K562 (cell line): ENCODE measurements around the gene SERPINF2. TPM values are rescaled to one million over a fixed set of nuclear protein-coding genes. Genes with fewer than 3 reads are reported as not detected.

Experiments
- ATAC-seq: fragments of 200-7000 bp; cut with Tn5 transposase; 3 replicates; pipeline ENCODE4 v1.9.1; 2020; ENCODE audit warnings: moderate library complexity
- BruUV-seq: library from RNA; stranded (reverse); fragments of 400-500 nt; replicated peaks from 2 replicates; lab custom pipeline; 2021; lab: Mats Ljungman, UMichigan
- CTCF ChIA-PET: fragments of 300-600 bp; formaldehyde crosslinking; extraction: SDS; loops from one replicate; lab custom pipeline; 2021; ENCODE audit warnings: low intra/inter-chr PET ratio; lab: Yijun Ruan, JAX
- POLR2A ChIA-PET: fragments of 300-600, 350-650 bp; sonication (Branson Sonifier 250); formaldehyde crosslinking; extraction: SDS; loops from one replicate; lab custom pipeline; 2021; ENCODE audit warnings: antibody characterized with exemption, inconsistent platforms; lab: Yijun Ruan, JAX
- DNase-seq, 4 experiments: peaks; one replicate each; pipeline versions ENCODE4 v3.0.0 to v3.0.0-alpha.2; 2011 to 2018; ENCODE audit warnings: low spot score in 3 of 4, mixed read lengths in 3 of 4; ENCODE audit errors: extremely low read depth in 1 of 4
- FAIRE-seq: peaks from 2 replicates; lab custom pipeline; 2011; peaks lifted over from hg19 to GRCh38; lab: Jason Lieb, UNC
- H2AFZ ChIP-seq: 2 replicates; pipeline ENCODE4 v1.6.0; 2011; ENCODE audit warnings: low read depth, low read length, control low read depth, inconsistent platforms
- H3K27ac ChIP-seq: fragments of 200-600 bp; 3 replicates; pipeline ENCODE4 v1.8.0; 2011; ENCODE audit warnings: low read depth, mild to moderate bottlenecking, control low read depth, inconsistent platforms, low read length, moderate library complexity, mixed read lengths; ENCODE audit errors: extremely low read depth
- H3K27me3 ChIP-seq, 2 experiments: fragments of 300-600 bp in 1 of 2; 2 replicates in 1 of 2; 3 replicates in 1 of 2; pipeline versions ENCODE4 v1.6.0 to v1.8.0; 2011; ENCODE audit warnings: inconsistent platforms in 2 of 2, low read length in 2 of 2, mild to moderate bottlenecking in 1 of 2, mixed read lengths in 1 of 2, moderate library complexity in 1 of 2; ENCODE audit not compliant: control insufficient read depth in 2 of 2, insufficient read depth in 2 of 2
- H3K36me3 ChIP-seq: fragments of 300-600 bp; 3 replicates; pipeline ENCODE4 v1.8.0; 2011; ENCODE audit warnings: mild to moderate bottlenecking, low read length, inconsistent platforms; ENCODE audit not compliant: control insufficient read depth, insufficient read depth
- H3K4me1 ChIP-seq, 2 experiments: fragments of 200-600 bp in 1 of 2; replicated peaks in 1 of 2; 2 replicates in 1 of 2; 3 replicates in 1 of 2; pipeline versions ENCODE4 v1.5.1 to v1.8.0; 2011; ENCODE audit warnings: inconsistent platforms in 2 of 2, low read length in 2 of 2, mild to moderate bottlenecking in 1 of 2, mixed read lengths in 1 of 2, moderate library complexity in 1 of 2; ENCODE audit not compliant: control insufficient read depth in 2 of 2, insufficient read depth in 2 of 2
- H3K4me2 ChIP-seq: 2 replicates; pipeline ENCODE4 v1.6.1; 2011; ENCODE audit warnings: low read length, control low read depth, inconsistent platforms, mixed read lengths; ENCODE audit not compliant: insufficient read depth
- H3K4me3 ChIP-seq: fragments of 200-600 bp; sonication (generic), shearing (Covaris generic); 2 replicates; pipeline ENCODE4 v1.5.1; 2016; ENCODE audit warnings: control low read depth, inconsistent platforms
- H3K79me2 ChIP-seq: fragments of 200-600 bp; 3 replicates; pipeline ENCODE4 v1.8.0; 2011; ENCODE audit warnings: low read length, inconsistent platforms; ENCODE audit not compliant: control insufficient read depth, insufficient read depth
- H3K9ac ChIP-seq, 2 experiments: 2 replicates each; pipeline versions ENCODE4 v1.6.0 to v1.6.1; 2011; ENCODE audit warnings: low read depth in 2 of 2, low read length in 2 of 2, control low read depth in 1 of 2, inconsistent platforms in 1 of 2, mild to moderate bottlenecking in 1 of 2, mixed read lengths in 1 of 2; ENCODE audit not compliant: insufficient read depth in 1 of 2
- H3K9me1 ChIP-seq: one replicate; pipeline ENCODE4 v1.6.0; 2011; ENCODE audit warnings: inconsistent platforms, mild to moderate bottlenecking, low read length, moderate library complexity; ENCODE audit not compliant: control insufficient read depth, insufficient read depth
- H3K9me3 ChIP-seq: replicated peaks from 2 replicates; pipeline ENCODE4 v1.5.1; 2011; ENCODE audit warnings: low read depth, low read length, inconsistent platforms; ENCODE audit not compliant: control insufficient read depth, insufficient read depth
- H4K20me1 ChIP-seq: replicated peaks from 2 replicates; pipeline ENCODE4 v1.6.1; 2011; ENCODE audit warnings: low read length, inconsistent platforms, mixed read lengths; ENCODE audit not compliant: control insufficient read depth, insufficient read depth
- CBX8 ChIP-seq: fragments of 200-600 bp; sonication (generic); IDR thresholded peaks from 2 replicates; pipeline ENCODE4 v1.6.1; 2012; ENCODE audit warnings: borderline replicate concordance, mixed run types, low read depth, mild to moderate bottlenecking, moderate library complexity, mixed read lengths, low read length, control low read depth, inconsistent platforms; ENCODE audit not compliant: poor library complexity, severe bottlenecking; ENCODE audit errors: extremely low read depth
- FOSL1 ChIP-seq: fragments of 200-800 bp; sonication (Bioruptor generic); conservative IDR thresholded peaks from 2 replicates; pipeline ENCODE4 v1.6.1; 2016; ENCODE audit warnings: missing genetic modification characterization, missing compliant biosample characterization
- HMGN3 ChIP-seq: IDR thresholded peaks from 2 replicates; pipeline ENCODE4 v1.6.1; 2011; ENCODE audit warnings: borderline replicate concordance, low read depth, mild to moderate bottlenecking, mixed read lengths, low read length; ENCODE audit not compliant: insufficient read length; ENCODE audit errors: extremely low read depth
- MAZ ChIP-seq, 2 experiments: fragments of 450-650 bp in 1 of 2; sonication (generic) in 1 of 2; formaldehyde crosslinking; IDR thresholded peaks in 1 of 2; conservative IDR thresholded peaks in 1 of 2; 2 replicates each; pipeline versions ENCODE4 v1.4.0 to v1.5.0; 2020; ENCODE audit warnings: mild to moderate bottlenecking in 1 of 2, missing genetic modification reagents in 1 of 2
- MTA3 ChIP-seq: fragments of 450-650 bp; formaldehyde crosslinking; IDR thresholded peaks from 2 replicates; pipeline ENCODE4 v1.6.1; 2017; ENCODE audit warnings: mild to moderate bottlenecking, borderline replicate concordance
- NCOR1 ChIP-seq: fragments of 450-650 bp; IDR thresholded peaks from 2 replicates; pipeline ENCODE4 v1.6.1; 2016; ENCODE audit warnings: mild to moderate bottlenecking, moderate library complexity
- NFYB ChIP-seq: IDR thresholded peaks from 2 replicates; pipeline ENCODE4 v1.6.1; 2011; ENCODE audit warnings: mild to moderate bottlenecking, moderate library complexity; ENCODE audit not compliant: insufficient read length; ENCODE audit errors: extremely low read depth
- NKRF ChIP-seq: fragments of 450-650 bp; IDR thresholded peaks from 2 replicates; pipeline ENCODE4 v1.6.1; 2016; ENCODE audit warnings: borderline replicate concordance
- RAD21 ChIP-seq, 2 experiments: fragments of 250-450 bp in 1 of 2; fragments of 450-650 bp in 1 of 2; sonication (Bioruptor Pico) in 1 of 2; formaldehyde crosslinking in 1 of 2; IDR thresholded peaks in 1 of 2; conservative IDR thresholded peaks in 1 of 2; 2 replicates each; pipeline versions ENCODE4 v1.4.0 to v1.8.0; 2020 to 2022; ENCODE audit warnings: mild to moderate bottlenecking in 2 of 2, moderate library complexity in 1 of 2
- RFX1 ChIP-seq: fragments of 450-650 bp; IDR thresholded peaks from 2 replicates; pipeline ENCODE4 v1.6.1; 2016; ENCODE audit warnings: mild to moderate bottlenecking, moderate library complexity
- SAFB2 ChIP-seq: fragments of 200-400 bp; formaldehyde crosslinking; IDR thresholded peaks from 2 replicates; pipeline ENCODE4 v1.6.1; 2018; ENCODE audit warnings: borderline replicate concordance, low read length, low read depth, moderate library complexity; ENCODE audit not compliant: severe bottlenecking
- TEAD2 ChIP-seq: fragments of 450-650 bp; IDR thresholded peaks from 2 replicates; pipeline ENCODE4 v1.6.1; 2016; ENCODE audit warnings: missing genetic modification characterization, control low read depth, missing compliant biosample characterization
- WGBS: fragments of 100-300 bp; shearing (Covaris generic); methylation state at CpG from one replicate; pipeline ENCODE4 v1.1.6; 2016; ENCODE audit warnings: low coverage, mixed read lengths; ENCODE audit not compliant: insufficient coverage; ENCODE audit errors: missing lambda C conversion rate; 5-methylcytosine and 5-hydroxymethylcytosine counted together
- in situ Hi-C: fragments of 300-500 bp; cut with MboI; formaldehyde crosslinking; loops from 4 replicates; pipeline ENCODE4 v1.15.0; 2018; ENCODE audit warnings: inconsistent platforms, mixed read lengths
- intact Hi-C: fragments of 100-400 bp; cut with micrococcal nuclease; formaldehyde crosslinking; loops from 2 replicates; pipeline ENCODE4 v1.14.2; 2022
- polyA plus RNA-seq, 8 experiments: library from polyadenylated mRNA; depleted of rRNA in 4 of 8; stranded (reverse) in 5 of 8; unstranded in 3 of 8; fragments of >200 nt; fragmentation: Nextera tagmentation in 2 of 8; fragmentation: Illumina TruSeq in 1 of 8; extraction: Ambion mirVana in 2 of 8; extraction: Trizol in 1 of 8; gene quantifications; 2 replicates each; pipeline versions ENCODE4 v1.2.1 to v1.2.3, GENCODE V29; 2011 to 2014; ENCODE audit warnings: inconsistent platforms in 1 of 8, missing spikeins in 1 of 8
- total RNA-seq, 7 experiments: library from RNA; depleted of rRNA in 6 of 7; stranded (reverse); fragments of >200 nt in 6 of 7; fragmentation: Illumina TruSeq in 2 of 7; extraction: Trizol in 2 of 7; gene quantifications; 2 replicates each; pipeline versions ENCODE4 v1.2.1 to v1.2.3, GENCODE V29; 2011 to 2021; ENCODE audit warnings: low replicate concordance in 1 of 7

SERPINF2 gene
- total and polyA plus RNA-seq, 9 of the 15 experiments (the other 6 are each of a cell fraction or from before 2014, with no cell fraction given): 0.22 TPM; not detected in 8

- H4K20me1 ChIP-seq: 0 out of 2 replicates have a peak, but pooled peaks cover 3% of the 10 kb centered on the region
- peak overlapping the region; percentile 89 for H3K4me2 ChIP-seq
- H3K4me3 ChIP-seq: peak overlapping the region; percentile 85
- peak overlapping the region; percentile 53; the same call in 1 of the 2 replicates for H2AFZ ChIP-seq
- 3% methylated on average over 8 of the region's 32 CpGs for WGBS
- ChIA-PET CTCF (no interaction called here), POLR2A (interaction anchor here (0.6 to 3.8 kb wide), 9 partner anchors 10 to 1826 kb away, joined by 3 to 25 read pairs (median 3); partner anchors contain the start of genes PRPF8 and RILP)
- BruUV-seq: no TSS peak
- H3K9me3 ChIP-seq: no peaks in the 10 kb centered on the region
- peak overlapping the region; percentile 88 for H3K27ac ChIP-seq
- peak; percentile 61 to 93 (median 73) for DNase-seq
- H3K79me2 ChIP-seq: peaks cover 44% of the 10 kb centered on the region
- peak overlapping the region; percentile 70 to 90 for H3K9ac ChIP-seq
- H3K27me3 ChIP-seq: no peaks in the 10 kb centered on the region
- in situ Hi-C loops: loop anchor here (5.0 to 10.0 kb wide), 2 partner anchors 43 to 320 kb away; partner anchors contain the start of gene DPH1
- no peaks in the 10 kb centered on the region for H3K9me1 ChIP-seq
- intact Hi-C loops: loop anchor here (5.0 kb wide), 3 partner anchors 33 to 317 kb away; partner anchors contain the start of genes DPH1, PRPF8 and SERPINF1
- ATAC-seq: peak; percentile 71
- FAIRE-seq: peak; percentile 79
- H3K36me3 ChIP-seq: peaks cover 25% of the 10 kb centered on the region; the same call in 2 of the 3 replicates
- H3K4me1 ChIP-seq: peaks cover 44 to 60% of the 10 kb centered on the region in 2 experiments
- TF ChIP-seq CBX8 (no peak), NFYB (no peak), RAD21 (CRISPR knock-in tag; conservative IDR thresholded peaks at IDR 0.05 in 1 of 2, IDR thresholded peaks at IDR 0.05 in 1 of 2) (no peak), HMGN3 (peak; percentile 73), MTA3 (0 out of 2 replicates have a peak, but pooled peaks have one; percentile 29), MAZ (CRISPR knock-in tag; conservative IDR thresholded peaks at IDR 0.05 in 1 of 2, IDR thresholded peaks at IDR 0.05 in 1 of 2) (peak in 1 of 2 experiments; percentile 56; a peak in 3 of 4 replicates), FOSL1 (tag) (peak; percentile 74), NKRF (peak; percentile 93; the same call in 1 of the 2 replicates), NCOR1 (peak; percentile 45), TEAD2 (tag) (no peak), RFX1 (no peak), SAFB2 (no peak)
Measured at GRCh38 chr17:1714980-1715802, 27.5 kb upstream of the SERPINF2 start.
